GM19468 (cell line): ENCODE measurements around the gene UBE3A.
"Not testable (repeated sequence)": the region's sequence is repeated elsewhere in the genome, so short reads cannot be mapped to it uniquely, and the experiment has no call there.

ENCODE experiments used
- ATAC-seq: cut with Tn5 transposase; IDR thresholded peaks from one replicate; pipeline ENCODE4 v1.9.1; 2021; ENCODE audit warnings: mild to moderate bottlenecking, moderate library complexity, moderate number of reproducible peaks; ENCODE audit not compliant: unreplicated experiment; ENCODE audit errors: extremely low read depth

The UBE3A gene

DNA sequence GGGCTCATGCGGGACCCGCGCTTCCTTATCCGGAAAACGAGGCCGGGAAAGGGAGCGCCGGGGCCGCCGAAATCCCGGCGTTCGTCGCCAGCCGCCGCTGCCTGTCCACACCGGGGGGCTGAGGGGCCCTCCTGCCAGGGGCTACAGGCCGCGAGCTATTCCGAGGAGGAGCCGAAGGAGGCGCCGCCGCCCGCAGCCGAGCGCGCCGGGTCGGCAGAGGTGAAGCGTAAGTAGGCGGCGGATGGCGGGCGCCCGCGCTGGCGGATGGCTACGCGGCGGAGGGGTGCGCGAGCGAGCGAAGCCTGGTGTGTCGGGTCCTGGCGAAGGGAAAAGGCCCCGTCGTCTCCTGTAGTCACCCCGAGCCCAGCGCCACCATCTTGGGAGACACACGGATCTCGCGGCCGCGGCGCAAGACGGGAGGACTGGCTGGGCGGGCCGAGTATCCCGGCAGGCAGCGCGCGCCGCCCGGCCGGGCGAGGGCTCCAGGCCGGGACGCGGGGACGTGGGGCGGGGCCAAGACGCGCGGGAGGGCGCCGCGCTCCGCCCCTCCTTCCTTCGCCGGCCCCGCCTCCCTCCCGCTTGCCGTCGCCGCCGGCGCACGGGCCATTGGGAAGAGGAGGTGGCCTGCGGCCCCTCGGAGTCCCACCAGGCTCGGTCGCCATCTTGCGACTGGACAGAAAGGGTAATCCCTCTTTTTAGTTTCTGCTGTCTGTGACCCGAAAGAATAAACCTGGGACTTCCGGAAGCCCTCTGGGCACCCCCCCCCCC is at the start of gene UBE3A:
Gene UBE3A (minus strand): TSS at position 424 of the 768 bp plus-strand sequence. CDS start 29,917 bp downstream, outside the sequence.
- peak; percentile 83 for ATAC-seq

DNA sequence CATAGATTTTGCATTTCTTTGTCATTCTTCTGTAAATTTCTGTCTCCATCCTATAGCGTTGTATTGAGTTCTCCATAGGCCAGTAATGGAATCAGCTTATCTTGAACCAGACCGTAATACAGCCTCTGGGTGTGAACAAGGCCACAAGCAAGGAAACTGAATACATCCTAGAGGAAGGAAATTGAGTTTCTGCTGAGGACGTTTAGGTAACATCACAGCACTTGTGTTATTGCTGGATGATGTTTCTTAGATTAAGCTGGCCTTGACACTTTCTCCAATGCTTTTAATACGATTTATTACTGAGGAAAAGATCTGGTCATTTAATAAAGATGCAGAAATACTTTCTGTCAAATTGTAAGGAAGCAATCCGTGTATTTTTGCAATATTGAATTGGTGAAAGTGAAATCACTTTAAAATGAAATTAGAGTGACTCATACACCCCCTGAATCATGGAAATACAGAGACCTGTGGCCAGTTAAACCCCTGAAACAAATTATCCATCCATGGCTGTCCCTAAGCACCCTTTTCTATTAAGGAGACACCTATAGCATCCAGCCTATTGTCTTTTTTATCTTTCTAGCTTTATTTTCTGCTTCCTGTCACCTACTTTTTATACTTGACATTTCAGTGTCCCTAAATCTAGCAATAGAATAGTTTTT is 48.5 kb upstream of the UBE3A start:
- ATAC-seq: no peak

DNA sequence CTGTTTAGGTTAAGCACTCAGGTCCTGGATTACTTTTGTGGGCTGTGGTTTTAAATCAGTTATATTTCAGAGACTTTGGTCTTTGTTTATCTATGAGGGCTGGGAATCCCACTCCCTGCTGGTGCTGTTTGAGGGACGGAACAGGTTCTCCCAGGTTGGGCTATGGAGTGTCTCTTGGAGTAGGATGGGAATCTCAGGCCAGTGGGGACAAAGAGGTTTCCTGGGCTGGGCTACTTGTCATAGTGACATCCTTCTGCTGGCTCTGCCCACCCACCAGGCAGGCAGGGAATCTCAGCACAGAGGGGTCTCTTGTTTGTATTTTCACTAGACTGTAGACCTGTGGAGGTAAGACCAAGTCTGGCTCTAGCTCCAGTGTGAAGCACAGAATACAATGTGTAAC is 47.2 kb upstream of the UBE3A start:
- no peak for ATAC-seq

DNA sequence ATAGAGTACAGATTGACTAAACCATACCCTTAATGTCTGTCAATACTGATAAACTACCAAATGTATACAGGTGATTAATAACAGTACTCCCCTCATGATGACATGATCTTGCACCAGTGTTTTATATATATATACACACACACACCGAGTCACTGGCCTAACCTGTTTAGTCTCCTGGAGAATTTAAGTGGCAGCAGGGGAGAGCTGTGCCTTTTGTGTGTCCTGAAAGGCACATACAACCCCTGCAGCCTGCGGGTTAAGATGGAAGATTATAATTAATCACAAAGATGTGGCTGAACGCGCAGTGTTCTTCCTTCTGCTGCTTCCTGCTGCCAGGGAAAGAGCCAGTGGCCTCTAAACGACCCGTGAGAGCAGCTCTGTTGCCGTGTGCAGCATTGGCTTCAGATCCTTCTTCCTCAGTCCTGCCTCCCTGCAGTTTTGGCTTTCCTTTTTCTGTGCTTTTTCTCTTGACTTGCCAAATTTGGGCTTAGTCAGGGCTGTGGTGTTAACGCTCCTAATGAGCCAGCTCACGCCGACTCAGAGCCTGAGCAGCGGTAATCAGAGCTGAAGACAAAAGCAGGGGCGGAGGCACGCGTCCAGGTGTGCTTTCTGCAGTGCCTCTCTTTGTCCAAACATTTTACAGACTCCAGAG is 42.5 kb upstream of the UBE3A start:
- ATAC-seq: no peak

DNA sequence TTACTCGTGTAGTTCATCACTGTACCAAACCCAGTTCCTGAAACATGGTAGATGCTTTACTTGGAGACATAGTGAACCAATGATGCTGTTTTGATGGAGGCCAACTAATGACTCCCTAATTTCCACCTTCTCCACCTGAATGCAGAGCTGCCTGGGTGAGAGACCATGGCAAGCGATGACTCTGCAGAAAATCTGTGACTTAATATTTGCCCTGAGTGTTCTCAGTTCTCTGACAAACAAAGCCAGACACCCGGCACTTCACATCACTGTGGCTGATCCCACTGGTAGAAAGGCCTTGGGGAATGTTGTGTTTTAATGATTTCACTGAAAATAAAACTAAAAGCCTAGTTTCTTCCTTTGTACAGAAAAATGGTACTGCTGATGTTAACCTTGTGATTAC is 39.5 kb upstream of the UBE3A start:
- no peak for ATAC-seq

DNA sequence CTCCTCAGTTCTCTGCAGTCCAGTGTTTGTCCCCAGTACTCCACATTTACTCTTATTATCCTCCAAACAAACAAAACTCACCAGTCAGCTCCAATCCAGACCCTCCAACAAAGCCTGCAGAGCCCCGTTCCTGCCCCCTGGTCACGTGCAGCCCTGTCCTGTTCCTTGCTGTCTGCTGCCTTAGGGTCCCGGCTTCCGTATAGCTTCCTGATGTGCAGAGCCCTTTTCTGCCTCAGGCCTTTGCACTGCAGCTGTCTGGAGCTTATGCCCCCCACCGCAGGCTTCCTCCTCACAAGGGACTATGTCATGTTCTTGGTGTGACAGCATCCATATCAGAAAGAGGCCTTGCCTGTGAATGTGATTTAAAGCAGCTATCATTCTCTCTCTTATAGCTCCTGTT is 39.0 kb upstream of the UBE3A start:
- ATAC-seq: no peak

DNA sequence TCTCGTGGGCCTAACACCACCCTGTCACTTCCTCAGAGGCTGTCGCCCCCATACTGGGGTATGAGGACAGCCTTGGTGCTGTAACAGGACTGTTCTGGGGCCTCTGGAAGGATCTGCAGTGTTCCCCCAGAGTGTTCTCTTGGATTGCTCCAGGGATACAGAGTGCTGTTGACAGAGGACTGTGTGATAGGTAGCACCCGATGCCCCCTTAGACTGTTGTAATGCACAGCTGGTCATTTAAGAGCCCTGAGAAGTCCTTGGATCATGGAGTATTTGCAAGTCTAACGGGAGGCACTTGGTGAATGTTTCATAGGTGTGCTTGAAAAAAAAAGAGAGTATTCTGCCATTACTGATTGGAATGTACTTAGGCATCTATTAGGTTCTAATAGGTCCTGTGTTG is 35.4 kb upstream of the UBE3A start:
- no peak for ATAC-seq

DNA sequence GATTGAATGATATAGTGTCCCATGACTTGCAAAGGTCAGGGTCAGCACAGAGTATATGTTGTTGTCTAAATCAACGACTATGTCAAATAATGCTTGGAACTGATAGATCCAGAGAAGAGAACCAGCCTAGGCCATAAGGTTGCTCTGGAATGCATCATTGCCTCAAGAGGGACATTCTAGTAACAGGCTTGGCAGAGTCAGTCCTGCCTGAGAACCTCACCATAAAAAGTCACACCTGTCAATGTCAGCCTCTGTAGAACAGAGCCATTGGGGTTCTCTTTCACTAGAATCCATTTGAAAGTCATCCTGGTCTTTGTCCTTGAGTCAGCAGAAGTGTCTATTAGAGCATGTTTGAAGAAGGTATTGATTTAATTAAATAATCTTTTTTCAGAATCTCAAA is 31.4 kb upstream of the UBE3A start:
- ATAC-seq: no peak

DNA sequence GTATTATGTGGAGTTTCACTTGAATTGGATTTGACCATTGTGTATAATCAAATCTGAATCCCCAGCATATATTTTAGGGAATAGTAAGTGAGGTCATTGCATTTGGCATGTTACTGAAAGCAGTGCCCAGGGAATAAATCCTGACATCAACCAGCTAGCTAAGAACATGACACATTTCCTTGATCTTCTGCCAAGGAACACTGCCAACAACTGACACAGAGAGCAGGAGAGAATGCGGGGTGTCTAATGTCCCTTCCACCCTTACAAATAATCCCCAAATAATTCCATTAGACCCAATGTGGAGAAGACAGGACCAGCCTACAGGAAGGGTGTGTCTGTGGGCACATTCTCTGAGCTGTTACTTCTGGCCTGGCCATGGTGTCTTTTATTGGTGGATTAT is 30.6 kb upstream of the UBE3A start:
- no peak for ATAC-seq

DNA sequence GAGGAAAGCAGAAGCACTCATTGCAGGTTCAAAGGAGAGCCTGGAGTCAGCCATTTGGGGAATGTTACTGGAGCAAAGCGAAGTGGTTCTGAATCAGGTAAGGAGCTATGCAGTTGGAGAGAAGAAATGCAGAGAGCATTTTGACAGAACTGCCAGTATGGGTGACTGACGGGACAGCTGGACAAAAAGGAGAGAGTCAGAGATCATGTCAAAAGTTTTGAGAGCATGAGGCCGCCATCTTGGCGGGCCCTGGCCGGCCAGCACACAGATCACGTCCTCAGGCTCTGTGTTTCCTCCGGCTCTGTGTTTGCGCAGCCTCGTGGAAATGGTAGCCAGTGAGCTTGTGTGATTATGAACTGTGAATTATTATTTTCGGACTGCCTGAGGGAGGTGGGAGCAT is 29.8 kb upstream of the UBE3A start:
- ATAC-seq: no peak

DNA sequence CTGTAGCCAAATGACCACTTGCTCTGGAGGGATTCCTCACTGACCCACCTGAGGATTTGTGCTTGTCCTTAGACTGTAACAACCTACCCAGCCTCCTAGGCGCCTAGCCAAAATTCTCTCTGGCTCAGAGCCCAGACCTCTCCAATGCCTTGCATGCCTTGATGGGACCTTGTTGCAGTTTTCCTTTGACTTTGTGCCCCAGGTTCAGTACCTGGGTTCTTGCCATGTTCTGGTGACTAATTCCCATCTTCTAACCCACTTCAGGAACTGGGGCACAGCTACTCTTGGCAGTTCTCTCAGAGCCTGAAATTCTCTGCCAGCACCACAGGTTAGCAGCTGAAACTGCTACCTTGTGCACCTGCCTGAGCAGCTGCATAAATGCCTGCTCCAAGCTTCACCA is 27.0 kb upstream of the UBE3A start:
- no peak for ATAC-seq

DNA sequence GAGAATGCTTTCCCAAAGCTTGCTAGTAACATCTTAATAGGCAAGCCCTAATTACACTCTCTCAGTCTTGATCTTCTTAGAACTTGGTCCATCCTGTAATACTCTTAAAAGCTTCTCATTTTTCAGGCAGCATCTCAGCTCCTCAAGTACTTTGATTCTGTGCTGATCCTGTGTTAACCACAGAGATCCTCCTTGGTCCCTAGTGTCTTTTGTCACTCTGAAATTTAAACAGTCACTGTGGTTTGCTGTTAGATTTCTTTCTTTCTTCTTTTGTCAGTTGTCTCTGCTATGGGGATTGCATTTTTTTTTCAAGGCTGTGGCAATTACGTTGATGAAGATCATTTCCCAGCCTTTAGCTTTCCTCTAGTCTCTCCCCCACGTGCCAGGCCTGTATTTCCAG is 26.0 kb upstream of the UBE3A start:
- no peak for ATAC-seq

DNA sequence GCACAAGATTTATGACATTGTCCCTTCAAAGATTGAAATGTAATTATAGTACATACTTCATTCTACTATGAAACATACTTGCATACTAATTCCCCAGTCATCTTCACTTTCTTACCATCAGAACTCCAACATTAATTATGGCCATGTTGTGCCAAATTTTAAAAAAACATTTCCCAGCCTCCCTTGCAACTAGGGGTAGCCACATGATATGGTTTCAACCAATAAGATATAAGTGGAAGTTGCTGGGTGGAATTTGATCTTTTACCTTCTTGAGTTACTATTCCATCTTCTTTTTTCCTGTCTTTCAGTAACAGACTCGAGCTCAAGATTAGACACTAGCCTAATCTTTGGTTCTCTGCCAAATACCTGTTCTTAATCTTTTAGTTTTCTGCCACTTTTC is 25.6 kb upstream of the UBE3A start:
- ATAC-seq: no peak

DNA sequence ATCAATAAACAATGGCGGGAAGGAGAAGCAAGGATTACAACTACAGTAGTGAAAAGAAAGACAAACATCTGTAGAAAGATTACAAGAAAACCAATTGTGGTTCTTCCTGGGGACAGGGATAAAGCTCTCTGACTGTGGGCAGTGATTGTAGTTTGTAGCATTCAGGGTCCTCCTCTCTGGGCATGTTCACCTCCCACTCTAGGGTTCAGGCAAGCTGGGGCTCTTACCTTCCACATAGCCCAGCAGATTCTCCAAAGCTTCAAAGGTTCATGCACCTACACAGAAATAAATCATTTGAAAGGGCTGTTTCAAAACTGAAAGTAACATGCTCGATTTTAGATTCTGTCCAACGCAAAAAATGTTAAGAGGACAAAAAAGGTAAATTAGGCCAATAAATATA is 17.4 kb upstream of the UBE3A start:
- ATAC-seq: no peak

DNA sequence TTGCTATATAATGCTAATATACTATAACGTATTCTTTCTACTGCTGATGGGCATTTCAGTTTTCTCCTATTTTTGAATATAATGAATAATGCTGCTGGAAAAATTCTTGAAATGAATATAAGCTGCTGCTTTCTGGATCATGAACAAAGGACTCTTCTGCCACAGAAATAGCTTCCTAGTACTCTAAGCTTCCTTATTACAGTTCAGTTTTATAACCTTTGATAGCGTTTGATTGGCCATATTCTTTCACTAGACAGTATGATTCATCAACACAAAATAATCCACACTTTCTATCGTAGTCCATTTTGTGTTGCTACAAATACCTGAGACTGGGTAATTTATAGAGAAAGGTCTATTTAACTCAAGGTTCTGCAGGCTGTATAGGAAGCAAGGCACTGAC is 16.4 kb upstream of the UBE3A start:
- ATAC-seq: no peak

DNA sequence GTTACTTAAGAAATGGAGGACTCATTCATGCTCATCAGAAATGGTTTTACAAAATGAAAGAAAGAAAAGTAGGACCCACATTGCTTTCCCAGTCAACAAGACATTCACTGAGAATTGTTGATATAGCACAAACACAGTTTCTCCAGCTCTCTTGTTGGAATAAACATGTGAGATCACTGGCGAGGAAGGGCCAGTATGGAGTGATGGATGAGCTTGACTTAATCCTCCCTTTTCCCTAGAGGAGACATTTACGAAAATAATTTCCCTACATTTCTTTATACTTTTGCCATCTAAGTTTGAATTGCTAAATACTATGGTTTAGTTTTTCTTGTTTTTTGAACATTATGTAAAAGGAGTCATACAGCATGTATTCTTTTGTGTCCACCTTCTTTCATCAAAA is 15.9 kb upstream of the UBE3A start:
- no peak for ATAC-seq

DNA sequence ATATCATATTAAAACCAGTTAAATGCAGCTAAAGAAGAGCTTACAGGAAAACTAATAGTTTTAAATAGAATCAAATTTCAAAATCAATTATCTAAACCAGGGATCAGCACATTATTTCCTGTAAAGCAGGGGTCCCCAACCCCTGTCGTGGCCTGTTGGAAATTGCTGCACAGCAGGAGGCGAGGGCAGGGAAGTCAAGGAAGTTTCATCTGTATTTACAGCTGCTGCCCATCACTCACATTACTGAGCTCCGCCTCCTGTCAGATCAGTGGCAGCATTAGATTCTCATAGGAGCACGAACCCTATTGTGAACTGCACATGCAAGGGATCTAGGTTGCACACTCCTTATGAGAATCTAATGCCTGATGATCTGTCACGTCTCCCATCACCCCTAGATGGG is 14.4 kb upstream of the UBE3A start:
- not testable (repeated sequence) for ATAC-seq

DNA sequence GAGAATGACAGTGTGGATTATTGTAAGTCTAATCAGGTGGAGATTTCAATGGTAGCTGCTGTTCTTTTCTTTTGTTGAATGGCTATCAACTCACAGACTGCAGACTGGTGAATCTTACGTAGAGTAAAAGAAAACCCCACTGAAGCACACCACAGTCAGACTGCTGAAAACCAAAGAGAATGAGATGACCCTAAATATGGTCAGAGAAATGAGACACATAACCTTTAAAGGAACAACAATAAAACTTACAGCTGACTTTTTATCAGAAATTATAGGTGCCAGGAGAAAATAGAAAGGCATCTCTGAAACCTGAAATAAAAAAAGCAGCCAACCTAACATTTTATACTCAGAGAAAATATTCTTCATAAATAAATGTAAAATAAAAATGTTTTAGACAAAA is 12.7 kb upstream of the UBE3A start:
- ATAC-seq: no peak

DNA sequence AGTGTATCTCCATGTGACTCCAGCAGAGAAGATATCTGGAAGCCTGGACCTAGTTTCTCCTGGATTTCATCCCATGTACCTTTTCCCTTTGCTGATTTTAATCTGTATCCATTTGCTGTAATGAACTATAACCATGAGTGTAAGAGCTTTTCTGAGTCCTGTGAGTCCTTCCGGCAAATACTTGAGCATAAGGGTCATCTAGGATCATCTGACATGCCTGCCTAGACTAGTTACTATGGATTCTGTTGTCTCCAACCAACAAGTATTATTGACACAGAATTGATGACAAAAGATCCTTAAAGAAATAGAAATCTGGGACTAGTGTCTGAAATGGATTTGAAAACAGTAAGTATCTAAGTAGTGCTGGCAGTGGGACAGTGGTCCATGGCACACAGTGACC is 11.3 kb upstream of the UBE3A start:
- ATAC-seq: no peak

DNA sequence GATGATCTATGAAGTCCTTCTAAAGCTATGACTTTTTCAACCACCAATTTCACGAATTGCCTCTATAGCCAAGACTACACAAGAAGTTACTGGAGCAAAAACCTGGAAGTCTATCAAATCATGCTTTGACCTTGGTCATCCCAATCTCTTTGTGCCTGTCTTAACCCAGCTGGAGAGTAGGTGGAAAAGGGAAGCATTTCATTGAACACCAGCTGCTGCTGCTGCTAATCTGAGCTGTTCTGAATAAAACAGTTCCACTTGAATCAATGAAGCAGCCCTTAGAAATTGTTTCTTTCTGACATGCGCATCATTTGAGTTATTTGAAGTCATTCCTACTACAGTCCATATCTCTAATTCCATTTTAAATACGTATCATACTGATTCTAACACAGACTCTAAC is 7.3 kb upstream of the UBE3A start:
- no peak for ATAC-seq

DNA sequence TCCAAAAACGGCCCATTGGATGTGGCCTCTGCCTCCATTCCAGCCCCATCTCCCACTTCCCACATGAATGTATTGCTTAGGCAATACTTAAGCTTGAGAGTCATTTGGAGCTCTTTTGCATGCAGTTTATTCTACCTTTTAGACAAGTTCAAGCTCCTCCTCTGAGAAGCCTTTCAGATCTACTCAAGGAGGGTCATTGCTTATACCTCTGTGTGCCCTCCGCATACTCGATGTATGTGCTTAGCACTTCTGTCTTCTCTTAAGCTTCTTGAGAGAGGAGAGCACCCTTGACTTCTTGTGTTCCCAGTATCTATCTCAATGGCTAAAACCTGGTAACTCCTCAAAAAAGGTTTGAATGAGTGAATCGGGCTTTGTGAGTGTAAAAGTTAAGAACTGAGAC is 6.6 kb upstream of the UBE3A start:
- no peak for ATAC-seq

DNA sequence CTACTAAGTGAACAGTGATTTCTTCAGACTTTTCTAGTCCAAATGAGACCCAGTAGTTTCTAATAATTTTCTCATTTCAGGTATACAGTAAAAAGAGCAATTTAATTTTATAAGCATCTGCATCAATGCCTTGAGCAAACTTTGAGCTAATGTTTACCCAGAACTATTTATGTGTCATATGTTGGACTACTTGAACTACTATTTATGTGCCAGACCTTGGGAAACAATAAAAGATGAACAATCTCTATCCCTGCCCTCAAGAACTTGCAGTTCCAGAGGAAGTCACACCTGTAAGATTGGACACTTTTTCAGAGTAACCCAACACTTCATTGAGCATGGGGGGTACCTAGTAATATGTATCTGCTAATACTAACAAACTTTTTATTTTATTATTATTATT is 2.3 kb upstream of the UBE3A start:
- ATAC-seq: no peak
